Neural cell (in vitro differentiated cells): ENCODE data around the gene CYP4F22.

Experiments used
- EP300 ChIP-seq: fragments of 450-650 bp; conservative IDR thresholded peaks from 2 replicates; pipeline ENCODE4 v1.6.1; 2014; ENCODE audit warnings: antibody characterized with exemption, mild to moderate bottlenecking, moderate library complexity; ENCODE audit not compliant: poor library complexity, severe bottlenecking
- EZH2 ChIP-seq: fragments of 200-600, 300-800 bp; shearing (Covaris generic), sonication (generic); IDR thresholded peaks from 2 replicates; pipeline ENCODE4 v1.6.1; 2014; ENCODE audit warnings: antibody characterized with exemption, low read length, borderline replicate concordance, mild to moderate bottlenecking; ENCODE audit not compliant: insufficient read depth, poor library complexity, severe bottlenecking
- TF ChIP-seq, protein P1 (sequence below): fragments of 450-650 bp; IDR thresholded peaks from 2 replicates; pipeline ENCODE4 v1.5.1; 2014; ENCODE audit warnings: antibody characterized with exemption, mild to moderate bottlenecking, moderate library complexity; ENCODE audit not compliant: poor library complexity, severe bottlenecking
- TF ChIP-seq, protein P2 (sequence below): IDR thresholded peaks from 2 replicates; pipeline ENCODE4 v1.6.1; 2012; ENCODE audit warnings: borderline replicate concordance

DNA sequence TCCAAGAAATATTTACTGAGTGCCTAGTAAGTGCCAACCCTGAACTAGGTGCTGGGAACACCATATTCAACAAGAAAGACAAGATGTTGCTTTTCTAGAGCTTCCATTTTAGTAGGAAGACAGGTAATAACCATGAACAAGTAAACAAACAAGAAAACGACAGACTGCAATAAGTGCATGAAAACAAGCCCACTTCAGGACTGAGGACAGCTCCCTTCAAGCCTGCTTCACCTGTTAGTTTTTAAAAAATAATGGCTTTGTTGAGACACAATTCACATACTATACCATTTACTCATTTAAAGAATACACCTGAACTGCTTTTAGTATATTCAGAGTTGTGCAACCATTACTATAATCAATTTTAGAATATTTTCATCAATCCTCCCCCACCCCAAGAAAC lies 30.4 kb downstream of the CYP4F22 start:
- TF ChIP-seq, protein P1, sequence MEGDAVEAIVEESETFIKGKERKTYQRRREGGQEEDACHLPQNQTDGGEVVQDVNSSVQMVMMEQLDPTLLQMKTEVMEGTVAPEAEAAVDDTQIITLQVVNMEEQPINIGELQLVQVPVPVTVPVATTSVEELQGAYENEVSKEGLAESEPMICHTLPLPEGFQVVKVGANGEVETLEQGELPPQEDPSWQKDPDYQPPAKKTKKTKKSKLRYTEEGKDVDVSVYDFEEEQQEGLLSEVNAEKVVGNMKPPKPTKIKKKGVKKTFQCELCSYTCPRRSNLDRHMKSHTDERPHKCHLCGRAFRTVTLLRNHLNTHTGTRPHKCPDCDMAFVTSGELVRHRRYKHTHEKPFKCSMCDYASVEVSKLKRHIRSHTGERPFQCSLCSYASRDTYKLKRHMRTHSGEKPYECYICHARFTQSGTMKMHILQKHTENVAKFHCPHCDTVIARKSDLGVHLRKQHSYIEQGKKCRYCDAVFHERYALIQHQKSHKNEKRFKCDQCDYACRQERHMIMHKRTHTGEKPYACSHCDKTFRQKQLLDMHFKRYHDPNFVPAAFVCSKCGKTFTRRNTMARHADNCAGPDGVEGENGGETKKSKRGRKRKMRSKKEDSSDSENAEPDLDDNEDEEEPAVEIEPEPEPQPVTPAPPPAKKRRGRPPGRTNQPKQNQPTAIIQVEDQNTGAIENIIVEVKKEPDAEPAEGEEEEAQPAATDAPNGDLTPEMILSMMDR = no peak
- TF ChIP-seq EP300 (no peak), EZH2 (no peak)
- TF ChIP-seq, protein P2, sequence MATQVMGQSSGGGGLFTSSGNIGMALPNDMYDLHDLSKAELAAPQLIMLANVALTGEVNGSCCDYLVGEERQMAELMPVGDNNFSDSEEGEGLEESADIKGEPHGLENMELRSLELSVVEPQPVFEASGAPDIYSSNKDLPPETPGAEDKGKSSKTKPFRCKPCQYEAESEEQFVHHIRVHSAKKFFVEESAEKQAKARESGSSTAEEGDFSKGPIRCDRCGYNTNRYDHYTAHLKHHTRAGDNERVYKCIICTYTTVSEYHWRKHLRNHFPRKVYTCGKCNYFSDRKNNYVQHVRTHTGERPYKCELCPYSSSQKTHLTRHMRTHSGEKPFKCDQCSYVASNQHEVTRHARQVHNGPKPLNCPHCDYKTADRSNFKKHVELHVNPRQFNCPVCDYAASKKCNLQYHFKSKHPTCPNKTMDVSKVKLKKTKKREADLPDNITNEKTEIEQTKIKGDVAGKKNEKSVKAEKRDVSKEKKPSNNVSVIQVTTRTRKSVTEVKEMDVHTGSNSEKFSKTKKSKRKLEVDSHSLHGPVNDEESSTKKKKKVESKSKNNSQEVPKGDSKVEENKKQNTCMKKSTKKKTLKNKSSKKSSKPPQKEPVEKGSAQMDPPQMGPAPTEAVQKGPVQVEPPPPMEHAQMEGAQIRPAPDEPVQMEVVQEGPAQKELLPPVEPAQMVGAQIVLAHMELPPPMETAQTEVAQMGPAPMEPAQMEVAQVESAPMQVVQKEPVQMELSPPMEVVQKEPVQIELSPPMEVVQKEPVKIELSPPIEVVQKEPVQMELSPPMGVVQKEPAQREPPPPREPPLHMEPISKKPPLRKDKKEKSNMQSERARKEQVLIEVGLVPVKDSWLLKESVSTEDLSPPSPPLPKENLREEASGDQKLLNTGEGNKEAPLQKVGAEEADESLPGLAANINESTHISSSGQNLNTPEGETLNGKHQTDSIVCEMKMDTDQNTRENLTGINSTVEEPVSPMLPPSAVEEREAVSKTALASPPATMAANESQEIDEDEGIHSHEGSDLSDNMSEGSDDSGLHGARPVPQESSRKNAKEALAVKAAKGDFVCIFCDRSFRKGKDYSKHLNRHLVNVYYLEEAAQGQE = no peak
